NCI-H82 treated with DMSO at 0.1 percent for 48 hours (cell line): ENCODE data around the gene YWHAH.

ENCODE experiments used
- DNase-seq: peaks from one replicate; lab custom pipeline; 2025; ENCODE audit not compliant: unreplicated experiment; lab: John Stamatoyannopoulos, UW

YWHAH gene

DNA sequence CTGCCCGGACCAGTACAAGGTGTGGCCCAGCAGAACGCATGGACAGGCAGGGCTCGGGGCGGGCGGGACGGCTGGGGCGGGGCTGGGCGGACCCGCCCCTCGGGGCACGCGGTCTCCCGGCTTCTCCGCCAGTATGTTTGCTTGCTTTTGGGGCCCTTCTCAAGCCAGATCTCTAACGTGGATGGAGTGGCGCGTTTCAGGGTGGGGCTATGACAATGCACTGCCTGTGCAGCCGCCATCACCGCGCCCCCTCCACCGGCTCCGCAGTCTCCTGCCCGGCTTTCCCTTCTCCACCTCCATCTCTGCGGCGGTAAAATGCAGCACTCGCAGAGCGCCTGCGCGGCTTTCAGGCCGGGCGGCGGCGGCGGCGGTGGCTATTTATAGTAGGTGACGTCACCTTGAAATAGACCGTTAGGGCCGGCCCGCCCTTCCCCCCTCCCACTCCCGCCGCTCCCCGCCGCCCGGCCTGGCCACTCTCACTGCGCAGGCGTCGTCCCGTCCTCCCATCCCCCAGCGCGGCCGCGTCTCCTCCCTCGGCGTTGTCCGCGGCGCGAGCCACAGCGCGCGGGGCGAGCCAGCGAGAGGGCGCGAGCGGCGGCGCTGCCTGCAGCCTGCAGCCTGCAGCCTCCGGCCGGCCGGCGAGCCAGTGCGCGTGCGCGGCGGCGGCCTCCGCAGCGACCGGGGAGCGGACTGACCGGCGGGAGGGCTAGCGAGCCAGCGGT is at the start of gene YWHAH:
TSS of gene YWHAH (plus strand) at position 558 of the 722 bp plus-strand sequence. CDS start 199 bp downstream, outside the sequence.
- peak; percentile 73 for DNase-seq

DNA sequence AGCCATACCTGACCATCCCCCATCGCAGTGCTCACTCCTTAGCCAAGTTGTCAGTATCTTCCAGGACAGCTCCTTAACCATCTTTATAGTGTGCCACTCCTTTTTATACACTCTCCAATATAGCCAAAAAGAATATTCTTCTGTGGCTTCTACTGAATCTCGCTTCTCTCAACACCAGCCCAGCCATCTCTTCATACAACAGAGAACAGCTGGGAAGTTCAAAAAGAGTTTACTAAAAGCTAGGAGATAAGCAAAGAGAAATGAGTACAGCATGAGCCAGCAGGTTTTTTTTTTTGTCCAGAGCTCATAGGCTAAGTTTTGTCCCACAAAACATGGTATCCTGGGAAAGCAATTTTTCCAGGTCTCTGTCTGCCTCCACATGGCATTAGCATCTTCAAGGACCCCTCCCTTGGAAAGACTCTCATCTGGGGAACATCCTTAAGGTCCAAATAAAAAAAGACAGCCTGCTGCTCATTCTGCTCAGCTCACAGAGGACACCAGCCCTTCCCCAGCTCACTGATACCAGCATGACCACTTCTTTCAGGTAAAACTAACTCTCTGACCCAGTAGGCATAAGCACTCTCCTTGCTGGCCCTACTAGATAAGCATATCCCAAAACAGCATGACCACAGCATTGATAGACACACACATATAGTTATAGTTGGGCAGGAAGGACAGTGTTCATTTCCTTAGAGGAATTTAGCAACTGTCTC is 48.8 kb upstream of the YWHAH start:
- DNase-seq: no peak

DNA sequence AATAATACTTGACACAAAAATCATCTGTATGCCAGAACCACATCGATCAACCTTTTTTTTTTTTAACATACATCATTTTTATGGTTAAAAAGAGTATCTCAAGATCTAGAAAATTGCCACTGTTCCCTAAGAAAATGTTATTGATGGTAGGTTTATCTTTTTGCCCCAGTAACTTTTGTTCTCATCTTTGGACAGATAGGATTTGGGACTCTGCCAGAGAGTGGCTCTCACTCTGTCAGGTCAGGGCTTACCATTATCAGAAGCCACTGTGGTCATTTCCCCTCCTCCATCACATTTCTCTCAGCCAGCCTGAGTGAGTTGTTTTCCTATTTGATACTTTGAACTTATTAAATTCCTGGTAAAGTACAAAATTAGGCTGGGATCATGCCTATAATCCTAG is 47.9 kb upstream of the YWHAH start:
- DNase-seq: no peak

DNA sequence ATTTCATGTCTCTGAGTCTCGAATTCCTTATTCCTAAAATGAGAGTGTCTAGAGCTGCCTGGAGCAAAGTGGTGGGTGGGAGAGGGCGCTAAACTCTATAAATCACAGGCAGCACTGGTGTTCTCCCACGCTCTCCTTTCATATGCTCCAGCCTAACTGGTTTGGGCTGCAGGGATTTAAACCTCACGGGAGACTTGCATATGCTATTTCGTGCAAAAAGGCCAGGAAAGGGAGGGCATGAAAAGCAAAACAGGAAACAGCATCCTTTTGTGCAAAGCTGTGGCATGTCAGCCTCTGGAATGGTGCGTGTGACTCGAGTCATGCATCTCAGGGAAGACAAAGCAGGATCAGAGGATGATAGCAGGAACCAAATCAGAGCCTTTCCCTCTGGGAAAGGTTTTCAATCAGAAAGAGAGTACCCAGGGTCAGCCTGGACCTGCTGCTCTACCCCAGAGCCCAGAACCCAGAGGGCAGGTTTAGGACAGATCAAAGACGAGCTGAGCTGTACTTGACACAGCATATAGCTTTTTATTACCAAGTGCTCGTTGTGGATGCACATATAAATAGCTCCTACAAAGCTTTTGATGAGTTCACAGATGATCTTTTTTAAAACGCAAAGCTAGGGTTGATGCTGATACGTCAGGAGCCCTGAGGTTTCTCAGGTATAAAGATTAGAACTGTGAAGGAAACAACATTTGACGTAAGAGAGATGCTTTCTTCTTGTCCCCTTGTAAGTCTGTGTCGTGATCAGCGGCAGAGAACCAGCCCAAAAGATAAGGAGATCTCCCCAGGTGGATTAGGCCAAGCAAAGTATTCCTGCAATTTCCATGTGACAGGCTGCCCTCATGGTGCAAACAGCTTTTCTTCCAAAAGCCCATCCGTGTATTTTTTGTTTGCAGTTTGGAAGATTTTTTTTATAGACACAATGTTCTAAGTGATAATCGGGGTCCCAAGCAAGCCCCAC is 46.2 kb upstream of the YWHAH start:
- DNase-seq: no peak

DNA sequence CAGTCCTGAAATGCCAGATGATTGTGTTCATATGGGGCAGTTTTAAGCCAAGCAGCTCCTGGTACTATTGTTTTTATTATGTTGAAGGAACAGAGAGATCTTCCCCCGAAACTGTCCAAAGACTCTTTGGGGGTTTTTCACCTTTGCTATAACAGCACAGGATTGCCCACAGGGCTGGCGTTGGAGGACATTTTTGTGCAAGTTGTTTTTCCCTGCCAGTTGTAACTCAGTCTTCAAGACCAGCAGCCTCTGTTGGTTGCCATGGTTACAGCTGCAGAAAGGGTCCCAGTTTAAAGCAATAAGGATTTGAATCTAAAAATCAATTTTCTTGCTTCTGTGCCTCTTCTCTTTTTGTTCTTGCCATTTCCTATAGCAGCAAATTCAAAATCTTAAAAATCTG is 45.4 kb upstream of the YWHAH start:
- no peak for DNase-seq

DNA sequence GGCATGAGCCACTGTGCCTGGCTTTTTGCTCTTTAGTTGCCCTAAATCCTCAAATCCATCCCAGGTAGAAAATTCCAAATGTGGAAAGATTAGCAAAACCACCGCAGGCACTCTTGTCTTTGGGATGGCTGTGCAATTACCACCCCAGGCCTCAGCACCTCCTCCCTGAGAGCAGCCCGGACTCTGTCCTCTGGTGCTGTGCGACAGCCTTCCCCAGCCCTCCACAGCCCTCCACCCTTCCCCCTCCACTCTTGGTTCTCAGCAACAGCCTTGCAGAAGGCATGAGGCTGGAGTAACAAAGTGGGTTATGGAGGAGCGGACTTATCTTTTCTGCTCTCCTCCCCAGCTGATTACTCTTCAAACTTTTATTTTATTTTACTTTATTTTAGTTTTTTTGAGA is 44.7 kb upstream of the YWHAH start:
- DNase-seq: no peak

DNA sequence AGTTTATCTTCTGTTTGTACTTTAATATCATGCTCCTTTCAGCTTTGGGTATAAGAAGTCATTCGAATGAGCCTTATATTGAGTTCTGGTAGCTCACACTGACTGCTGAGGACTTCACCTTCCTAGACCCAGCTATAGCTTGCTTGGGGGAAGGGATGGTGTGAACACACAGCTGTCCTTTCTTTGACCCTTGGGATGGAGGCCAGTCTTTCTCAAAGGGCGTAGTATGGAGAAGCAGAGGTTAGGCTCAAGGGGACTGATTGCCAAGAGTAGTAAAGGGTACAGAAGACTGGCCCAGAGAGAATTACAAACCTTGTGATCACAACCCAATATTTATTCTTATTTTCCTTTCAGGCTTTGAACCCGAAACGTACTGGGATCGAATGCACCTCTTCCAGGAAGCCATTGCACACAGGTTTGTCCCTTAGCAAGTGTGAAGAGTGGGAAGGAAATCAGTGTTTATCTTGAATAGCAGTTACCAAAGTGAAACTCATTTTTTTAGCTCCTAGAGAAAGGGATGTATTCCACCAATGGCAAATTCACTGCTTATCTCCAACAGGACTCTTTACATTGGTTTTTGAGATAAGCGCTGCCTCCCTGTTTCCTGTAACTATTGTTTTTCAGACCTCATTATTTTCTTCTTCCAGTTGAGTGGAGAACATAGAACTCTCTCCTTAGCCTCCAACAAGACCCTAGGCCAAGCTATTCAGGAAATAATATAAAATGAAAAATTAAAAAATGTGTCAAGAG is 42.8 kb upstream of the YWHAH start:
- no peak for DNase-seq

DNA sequence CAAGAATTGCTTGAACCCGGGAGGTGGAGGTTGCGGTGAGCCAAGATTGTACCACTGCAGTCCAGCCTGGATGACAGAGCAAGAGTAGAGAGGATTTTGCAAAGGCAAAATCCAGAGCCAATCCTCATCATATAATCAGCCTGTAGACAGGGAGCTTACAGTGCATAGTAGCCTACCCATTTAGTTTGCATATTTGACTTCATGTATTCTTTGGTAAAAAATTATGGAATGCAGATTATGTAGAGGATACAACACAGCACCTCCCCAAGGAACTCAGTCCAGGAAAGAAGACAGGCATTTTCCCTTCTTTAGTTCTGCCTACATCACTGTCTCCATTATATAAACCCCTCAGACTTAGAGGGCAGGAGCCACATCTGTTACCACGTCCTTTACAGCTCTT is 39.7 kb upstream of the YWHAH start:
- no peak for DNase-seq

DNA sequence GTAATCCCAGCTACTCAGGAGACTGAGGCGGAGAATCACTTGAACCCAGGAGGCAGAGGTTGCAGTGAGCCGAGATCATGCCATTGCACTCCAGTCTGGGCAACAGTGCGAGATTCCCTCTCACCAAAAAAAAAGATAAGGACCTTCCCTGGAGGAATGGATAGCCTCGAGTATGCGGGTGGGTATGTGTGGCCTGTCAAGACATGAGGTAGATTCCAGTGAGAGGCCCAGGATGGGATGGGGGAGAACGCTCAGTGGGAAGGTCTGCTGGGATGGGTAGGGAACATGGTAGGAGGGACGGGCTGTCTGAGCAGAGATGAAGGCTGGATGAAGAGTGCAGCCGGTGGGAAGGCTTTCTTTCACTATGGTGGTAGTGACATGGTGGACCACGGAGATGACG is 39.0 kb upstream of the YWHAH start:
- no peak for DNase-seq

DNA sequence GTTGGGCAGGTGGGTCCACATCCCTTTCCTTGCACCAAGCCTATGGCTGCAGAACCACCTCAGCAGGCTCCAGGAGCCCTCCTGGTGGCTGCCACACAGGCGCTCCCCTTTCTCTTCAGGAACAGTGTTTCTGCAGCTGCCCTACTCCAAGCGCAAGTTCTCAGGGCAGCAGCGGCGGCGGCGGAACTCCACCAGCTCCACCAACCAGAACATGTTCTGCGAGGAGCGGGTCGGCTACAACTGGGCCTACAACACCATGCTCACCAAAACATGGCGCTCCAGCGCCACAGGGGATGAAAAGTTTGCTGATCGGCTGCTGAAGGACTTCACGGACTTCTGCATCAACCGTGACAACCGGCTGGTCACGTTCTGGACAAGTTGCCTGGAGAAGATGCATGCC is 38.2 kb upstream of the YWHAH start:
- DNase-seq: no peak

DNA sequence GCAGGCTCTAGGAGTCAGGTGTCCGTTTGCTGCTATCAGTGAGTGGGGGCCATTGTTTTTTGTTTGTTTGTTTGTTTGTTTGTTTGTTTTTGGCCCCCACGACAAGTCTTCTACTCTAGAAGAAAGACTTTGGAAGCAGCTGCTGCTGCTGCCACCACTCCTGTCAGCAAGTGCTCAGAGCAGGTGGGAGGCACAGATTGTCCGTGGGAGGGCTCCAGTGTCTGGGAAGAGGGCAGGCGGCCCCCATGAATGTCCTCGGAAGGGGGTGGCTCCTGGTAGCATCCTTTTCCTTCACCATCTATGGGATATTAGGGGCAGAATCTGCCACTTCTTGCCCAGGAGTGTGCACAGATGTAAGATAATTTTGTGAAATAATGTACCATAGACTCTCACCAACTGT is 37.8 kb upstream of the YWHAH start:
- no peak for DNase-seq

DNA sequence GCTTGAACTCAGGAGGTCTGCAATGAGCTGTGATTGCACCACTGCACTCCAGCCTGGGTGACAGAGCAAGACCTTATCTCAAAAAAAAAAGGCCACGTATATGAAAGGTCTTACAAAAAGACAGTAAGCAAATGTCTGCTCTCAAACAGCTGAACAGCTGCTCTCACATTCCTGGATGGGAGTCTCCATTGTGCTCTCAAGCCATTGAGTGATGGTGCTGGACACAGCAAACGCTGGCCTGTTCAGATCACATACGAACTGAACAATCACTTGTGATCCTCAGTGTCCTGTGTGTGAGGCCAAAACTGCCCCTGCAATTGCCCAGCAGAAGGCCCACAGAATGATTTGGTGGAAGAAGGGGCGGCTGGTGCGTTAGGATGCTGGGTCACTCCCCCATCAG is 34.4 kb upstream of the YWHAH start:
- DNase-seq: no peak

DNA sequence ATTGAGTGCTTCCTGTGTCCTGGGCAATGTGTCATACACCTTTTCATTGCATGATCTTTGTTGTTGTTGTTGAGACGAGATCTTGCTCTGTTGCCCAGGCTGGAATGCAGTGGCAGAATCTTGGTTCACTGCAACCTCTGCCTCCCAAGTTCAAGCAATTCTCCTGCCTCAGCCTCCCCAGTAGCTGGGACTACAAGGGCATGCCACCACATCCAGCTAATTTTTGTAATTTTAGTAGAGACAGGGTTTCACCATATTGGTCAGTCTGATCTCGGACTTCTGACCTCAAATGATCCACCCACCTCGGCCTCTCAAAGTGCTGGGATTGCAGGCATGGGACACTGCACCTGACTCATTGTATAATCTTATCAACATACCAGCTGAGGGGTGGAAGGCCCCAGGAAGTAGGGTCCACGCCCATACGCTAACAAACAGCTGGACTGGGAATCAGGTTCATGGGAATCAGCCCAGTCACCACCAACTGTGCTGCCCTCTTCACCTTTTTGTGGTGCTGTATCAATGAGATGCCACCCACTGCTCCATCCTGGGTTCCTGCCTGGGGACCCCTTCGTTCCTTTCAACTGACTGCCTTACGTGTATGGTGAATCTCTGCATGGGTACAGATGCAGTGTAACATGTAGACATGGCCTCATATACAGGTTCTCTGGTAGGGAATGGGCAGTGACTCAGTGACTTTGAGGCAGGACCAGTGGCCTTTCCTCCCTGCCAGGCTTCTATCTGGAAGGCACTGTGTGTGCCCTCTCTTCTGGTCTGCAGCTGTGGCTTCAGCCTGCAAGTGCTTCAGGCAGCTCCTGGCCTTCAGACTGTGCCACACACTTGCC is 32.5 kb upstream of the YWHAH start:
- DNase-seq: no peak

DNA sequence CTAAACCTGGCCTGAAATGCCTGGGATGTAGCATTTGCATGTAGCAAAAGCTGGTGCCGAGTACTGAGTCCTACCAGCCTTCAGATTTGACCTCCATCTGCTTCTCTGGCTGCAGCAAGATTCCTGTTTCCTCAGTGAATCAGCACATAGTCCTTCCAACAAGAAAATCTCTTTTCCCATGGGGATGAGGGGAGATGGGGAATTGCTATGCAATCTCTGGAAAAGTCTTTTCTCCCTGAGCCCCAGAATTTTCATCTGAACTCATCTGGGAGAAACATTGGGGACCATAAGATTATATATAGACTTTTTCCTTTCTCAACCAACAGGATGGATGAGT is 32.0 kb upstream of the YWHAH start:
- DNase-seq: no peak

DNA sequence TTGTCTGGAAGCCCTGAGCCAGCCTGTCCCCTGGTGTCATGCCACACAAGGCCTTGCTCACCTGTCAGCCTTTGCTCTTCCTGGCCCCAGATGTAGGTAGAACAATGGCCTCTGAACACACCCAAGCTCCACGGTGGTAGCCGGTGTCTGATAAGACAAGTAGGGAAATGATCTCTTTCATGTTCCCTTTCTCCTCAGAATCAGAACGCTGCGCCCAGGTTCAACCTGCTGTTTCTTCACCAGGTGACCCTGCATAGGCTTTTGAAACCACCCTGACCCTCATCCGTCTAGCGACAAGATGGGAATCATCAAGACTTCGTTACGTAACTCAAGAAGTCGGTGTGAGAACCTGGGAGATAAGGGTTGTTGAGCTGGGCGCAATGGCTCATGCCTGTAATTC is 28.7 kb upstream of the YWHAH start:
- DNase-seq: no peak

DNA sequence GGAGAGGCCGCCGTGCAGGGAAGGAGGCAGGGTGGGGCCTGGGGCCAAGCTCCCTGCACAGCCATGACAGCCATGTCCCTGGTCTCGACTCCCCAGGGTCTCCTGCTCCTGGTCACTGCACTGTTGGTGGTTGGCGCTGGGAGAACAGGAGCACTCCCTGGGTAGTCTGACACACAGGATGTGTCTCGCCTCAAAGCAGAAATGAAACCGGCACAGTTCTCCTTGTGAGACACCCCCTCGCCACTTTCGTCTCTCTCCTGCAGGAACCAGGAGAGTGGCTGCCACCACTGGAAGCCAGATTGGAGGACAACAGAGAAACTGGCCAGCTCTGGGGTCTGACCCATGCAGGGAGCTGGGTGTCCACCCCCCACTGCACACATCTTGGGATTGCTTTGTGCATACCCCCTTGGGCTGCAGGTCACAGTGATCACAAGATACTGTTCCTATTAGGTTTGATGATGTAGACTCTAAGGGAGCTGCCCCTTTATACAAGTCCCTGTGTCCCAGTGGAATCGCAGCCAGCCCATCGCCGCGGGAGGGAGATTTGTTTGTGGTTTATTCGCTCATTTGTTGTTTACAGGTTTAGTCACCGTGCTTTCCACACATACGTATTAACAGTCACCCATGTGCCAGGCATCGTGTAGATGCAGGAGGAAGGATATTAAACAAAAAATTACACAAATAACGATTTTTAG is 27.0 kb upstream of the YWHAH start:
- no peak for DNase-seq

DNA sequence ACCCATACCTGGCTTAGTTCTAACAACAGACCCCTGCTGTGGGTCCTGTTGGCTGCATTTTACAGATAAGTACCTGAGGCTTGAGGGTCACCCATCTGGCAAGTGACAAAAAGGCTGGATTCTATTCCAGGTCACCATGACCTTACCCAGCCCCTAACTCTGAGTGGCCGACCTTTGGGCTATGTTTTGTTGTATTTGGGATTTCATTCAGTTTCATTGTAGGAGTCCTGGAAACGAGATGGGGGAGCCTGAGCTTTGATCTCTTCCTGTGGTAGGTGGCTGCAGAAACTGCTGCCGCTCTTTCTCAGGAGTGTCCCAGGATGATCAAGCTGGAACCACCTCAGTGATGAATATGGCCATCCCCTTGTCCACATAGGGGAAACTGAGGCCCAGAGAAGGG is 24.6 kb upstream of the YWHAH start:
- no peak for DNase-seq

DNA sequence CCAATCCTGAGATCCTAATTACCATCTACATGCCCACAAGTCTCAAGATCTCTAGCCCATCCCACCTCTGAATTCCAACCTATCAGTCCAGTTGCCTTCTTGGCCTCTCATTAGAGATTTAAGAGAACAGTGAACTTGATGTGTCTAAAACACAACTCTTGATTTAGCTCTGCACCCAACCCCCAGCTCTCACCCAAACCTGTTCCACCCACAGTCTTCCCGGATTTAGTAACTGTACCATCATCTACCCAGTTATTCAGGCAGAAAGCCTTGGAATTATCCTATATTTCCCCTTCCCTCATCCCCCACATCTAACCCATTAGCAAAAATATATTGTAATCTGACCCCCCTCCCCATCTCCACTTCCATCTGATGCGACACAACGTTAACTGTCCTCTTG is 24.0 kb upstream of the YWHAH start:
- DNase-seq: no peak

DNA sequence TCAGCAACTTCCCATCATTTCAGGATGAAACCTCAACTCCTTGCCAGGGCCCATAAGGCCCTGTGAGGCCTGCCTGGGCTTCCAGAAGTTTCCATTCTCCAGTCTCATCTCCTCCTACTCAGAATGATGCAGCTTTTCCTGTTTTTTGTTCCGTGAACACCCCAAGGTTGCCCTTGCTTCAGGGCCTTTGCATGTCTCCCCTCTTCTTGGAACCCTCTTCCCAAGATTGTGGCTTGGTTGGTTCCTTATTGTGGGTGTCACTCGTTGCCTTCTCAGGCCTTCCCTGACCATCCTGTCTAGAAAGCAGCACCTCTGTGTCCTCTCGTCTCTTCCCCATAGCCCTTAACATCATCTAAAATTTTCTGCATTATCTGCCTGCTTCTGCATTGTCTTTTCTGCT is 23.2 kb upstream of the YWHAH start:
- DNase-seq: no peak

DNA sequence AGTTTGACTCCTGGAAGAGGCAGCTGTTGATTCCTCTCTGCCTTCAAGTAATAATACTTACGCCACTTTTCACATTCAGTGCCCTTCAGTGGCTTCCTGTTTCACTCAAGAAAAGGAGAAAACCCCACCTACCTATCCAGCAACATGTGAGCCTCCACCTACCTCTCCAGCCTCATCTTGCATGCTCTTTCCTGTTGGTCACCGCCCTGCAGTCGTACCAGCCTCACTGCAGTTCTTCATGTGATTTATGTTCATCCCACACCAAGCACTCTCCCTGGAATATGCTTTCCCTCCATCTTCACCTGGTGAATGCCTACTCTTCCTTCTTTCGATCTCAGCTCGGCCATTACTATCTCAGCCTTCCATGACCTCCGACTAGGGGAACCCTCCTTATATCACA is 21.8 kb upstream of the YWHAH start:
- no peak for DNase-seq
